Upper lobe of left lung (tissue), 6 donors: ENCODE data around the gene NFIX. TPM values are rescaled to one million over a fixed set of nuclear protein-coding genes. Genes with fewer than 3 reads are reported as not detected.

Source experiments
- ATAC-seq, 2 donors: fragments of 200-7000 bp; cut with Tn5 transposase; one replicate each; pipeline ENCODE4 v1.9.1; 2022; ENCODE audit warnings: mild to moderate bottlenecking in 2 of 2, moderate library complexity in 2 of 2; ENCODE audit not compliant: low FRiP score in 2 of 2
- DNase-seq, 2 donors: peaks; one replicate each; pipeline ENCODE4 v3.0.0-alpha.2; 2019 to 2020
- H3K27ac ChIP-seq, 4 donors: fragments of 200-600 bp; sonication (generic); one replicate each; pipeline ENCODE4 v1.5.1; 2016 to 2019
- H3K27me3 ChIP-seq, 4 donors: fragments of 200-600 bp; sonication (generic); one replicate each; pipeline ENCODE4 v1.5.1; 2017 to 2019
- H3K36me3 ChIP-seq, 4 donors: fragments of 200-600 bp; sonication (generic); one replicate each; pipeline ENCODE4 v1.5.1; 2016 to 2019
- H3K4me1 ChIP-seq, 4 donors: fragments of 200-600 bp; sonication (generic); one replicate each; pipeline ENCODE4 v1.5.1; 2018 to 2019
- H3K4me3 ChIP-seq, 4 donors: fragments of 200-600 bp; sonication (generic); one replicate each; pipeline ENCODE4 v1.5.1; 2017 to 2019; ENCODE audit warnings: mild to moderate bottlenecking in 2 of 4, moderate library complexity in 1 of 4
- H3K9me3 ChIP-seq, 4 donors: fragments of 200-600 bp; sonication (generic); one replicate each; pipeline ENCODE4 v1.5.1; 2018 to 2019
- CTCF ChIP-seq, 6 experiments: fragments of 450-650 bp in 4 of 6; fragments of 200-600 bp in 2 of 6; sonication (generic) in 2 of 6; IDR thresholded peaks; one replicate each; pipeline ENCODE4 v1.5.1; 2016 to 2019; ENCODE audit warnings: antibody characterized with exemption in 6 of 6
- EP300 ChIP-seq, 4 donors: sonication (generic); formaldehyde crosslinking; IDR thresholded peaks; one replicate each; pipeline ENCODE4 v1.5.1; 2017; ENCODE audit warnings: antibody characterized with exemption in 4 of 4, control low read depth in 2 of 4
- POLR2A ChIP-seq, 4 donors: fragments of 450-650 bp; IDR thresholded peaks; one replicate each; pipeline ENCODE4 v1.5.1; 2016 to 2017; ENCODE audit warnings: antibody characterized with exemption in 4 of 4, mild to moderate bottlenecking in 2 of 4
- POLR2AphosphoS5 ChIP-seq, 2 donors: sonication (generic); formaldehyde crosslinking; IDR thresholded peaks; one replicate each; pipeline ENCODE4 v1.5.1; 2017; ENCODE audit warnings: antibody characterized with exemption in 2 of 2
- WGBS, 2 donors: methylation state at CpG; one replicate each; pipeline ENCODE4 v1.1.5; 2017 to 2018; 5-methylcytosine and 5-hydroxymethylcytosine counted together
- total RNA-seq, 6 donors: library from RNA; depleted of rRNA in 4 of 6; stranded (reverse); fragments of >200 nt in 4 of 6; gene quantifications; one replicate each; pipeline versions ENCODE4 v1.1.0 to v1.2.1, GENCODE V29; 2016 to 2021
- donor health status: DM: no; HTN: no; CAD: no; lungs with moderate emphysema.
- donor health status: DM: no; HTN: yes; CAD: no; lungs with severe emphysema.

Gene NFIX
- total RNA-seq, 6 donors from 2014 or later = 64.0 to 188 (median 107) TPM

GRCh38 chr19:13097033-13097462 lies 101.8 kb downstream of the NFIX start:
- peak overlapping the region; percentile 92 to 98 (median 95) for H3K27ac ChIP-seq
- H3K4me1 ChIP-seq = peaks cover 69 to 97% (median 86%) of the 10 kb centered on the region in 4 donors
- peaks cover 0 to 15% (median 7%) of the 10 kb centered on the region in 4 donors for H3K36me3 ChIP-seq
- H3K27me3 ChIP-seq = no peaks in the 10 kb centered on the region
- H3K9me3 ChIP-seq = no peaks in the 10 kb centered on the region
- TF ChIP-seq CTCF (IDR thresholded peaks at IDR 0.05) = no peak
- no peak for TF ChIP-seq POLR2AphosphoS5 (IDR thresholded peaks at IDR 0.05)
- TF ChIP-seq POLR2A (IDR thresholded peaks at IDR 0.05) = no peak
- no peak for ATAC-seq
- DNase-seq = no peak
- H3K4me3 ChIP-seq = peak overlapping the region in 3 of 4 donors; percentile 34 to 59 (median 55)
- WGBS, 2 donors = 40 to 46% methylated on average over 20 of the region's 20 CpGs

GRCh38 chr19:13097463-13098258 lies 102.4 kb downstream of the NFIX start:
- DNase-seq = peak; percentile 62 to 93
- peak in 1 of 2 donors; percentile 1 for ATAC-seq
- Histone ChIP-seq H3K27me3 (no peaks in the 10 kb centered on the region), H3K36me3 (peaks cover 0 to 15% (median 7%) of the 10 kb centered on the region in 4 donors), H3K27ac (peak overlapping the region; percentile 92 to 98 (median 95)), H3K4me3 (peak overlapping the region in 3 of 4 donors; percentile 34 to 59 (median 55)), H3K9me3 (no peaks in the 10 kb centered on the region), H3K4me1 (peaks cover 67 to 97% (median 84%) of the 10 kb centered on the region in 4 donors)
- TF ChIP-seq POLR2A (IDR thresholded peaks at IDR 0.05) (no peak), POLR2AphosphoS5 (IDR thresholded peaks at IDR 0.05) (no peak), EP300 (IDR thresholded peaks at IDR 0.05) (no peak), CTCF (IDR thresholded peaks at IDR 0.05) (no peak)
- WGBS, 2 donors = 18 to 26% methylated on average over 33 to 43 of the region's 69 CpGs

GRCh38 chr19:13098277-13099072 lies 103.2 kb downstream of the NFIX start:
- DNase-seq (peak in 1 of 2 donors; percentile 42), ATAC-seq (peak in 1 of 2 donors; percentile 28)

More at GRCh38 chr19:13098277-13099072, 103.2 kb downstream of the NFIX start:
- TF ChIP-seq POLR2A (IDR thresholded peaks at IDR 0.05) = peak in 1 of 4 donors; percentile 46
- no peak for TF ChIP-seq CTCF (IDR thresholded peaks at IDR 0.05)
- no peak for TF ChIP-seq POLR2AphosphoS5 (IDR thresholded peaks at IDR 0.05)
- no peak for TF ChIP-seq EP300 (IDR thresholded peaks at IDR 0.05)
- 7 to 21% methylated on average over 40 to 55 of the region's 58 CpGs for WGBS, 2 donors
- H3K9me3 ChIP-seq = no peaks in the 10 kb centered on the region
- H3K4me3 ChIP-seq = peak overlapping the region; percentile 15 to 59 (median 44)
- H3K27me3 ChIP-seq = no peaks in the 10 kb centered on the region
- peaks cover 0 to 15% (median 7%) of the 10 kb centered on the region in 4 donors for H3K36me3 ChIP-seq
- peaks cover 74 to 97% (median 84%) of the 10 kb centered on the region in 4 donors for H3K4me1 ChIP-seq
- H3K27ac ChIP-seq = peak overlapping the region; percentile 92 to 98 (median 95)
